Adrenal gland (tissue), 5 donors: ENCODE measurements around the gene PGD.

Experiments used
- POLR2A ChIP-seq, 2 donors: fragments of 450-650 bp; IDR thresholded peaks; one replicate each; pipeline ENCODE4 v1.6.1; 2017; ENCODE audit warnings: antibody characterized with exemption in 2 of 2, mild to moderate bottlenecking in 2 of 2, moderate library complexity in 1 of 2
- TF ChIP-seq, protein P1 (sequence below), 6 experiments: fragments of 450-650 bp in 4 of 6; fragments of 200-600 bp in 2 of 6; sonication (generic) in 1 of 6; IDR thresholded peaks; 1 replicate in 5 of 6; 2 replicates in 1 of 6; pipeline versions ENCODE4 v1.5.1 to v1.8.0; 2016 to 2021; ENCODE audit warnings: antibody characterized with exemption in 6 of 6, mild to moderate bottlenecking in 2 of 6, moderate library complexity in 1 of 6
- donor health status: DM: no; HTN: no; CAD: no.

DNA sequence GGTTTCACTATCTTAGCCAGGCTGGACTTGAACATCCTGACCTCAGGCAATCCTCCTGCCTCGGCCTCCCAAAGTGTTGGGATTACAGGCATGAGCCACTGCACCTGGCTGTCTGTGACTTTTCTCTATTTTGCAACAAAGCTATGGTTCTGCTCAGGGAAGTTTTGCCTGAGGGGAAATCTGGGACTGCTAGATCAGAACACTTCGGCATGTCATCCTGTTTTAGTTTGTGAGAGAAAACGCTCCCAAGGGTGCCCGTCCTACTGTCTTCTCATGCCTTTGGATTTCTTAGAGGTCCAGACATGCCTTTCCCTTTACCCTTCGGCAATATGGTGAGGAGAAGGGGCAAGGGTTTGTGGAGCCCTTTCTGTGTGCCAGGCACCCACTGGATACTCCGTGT lies 45.4 kb downstream of the PGD start:
- TF ChIP-seq, protein P1, sequence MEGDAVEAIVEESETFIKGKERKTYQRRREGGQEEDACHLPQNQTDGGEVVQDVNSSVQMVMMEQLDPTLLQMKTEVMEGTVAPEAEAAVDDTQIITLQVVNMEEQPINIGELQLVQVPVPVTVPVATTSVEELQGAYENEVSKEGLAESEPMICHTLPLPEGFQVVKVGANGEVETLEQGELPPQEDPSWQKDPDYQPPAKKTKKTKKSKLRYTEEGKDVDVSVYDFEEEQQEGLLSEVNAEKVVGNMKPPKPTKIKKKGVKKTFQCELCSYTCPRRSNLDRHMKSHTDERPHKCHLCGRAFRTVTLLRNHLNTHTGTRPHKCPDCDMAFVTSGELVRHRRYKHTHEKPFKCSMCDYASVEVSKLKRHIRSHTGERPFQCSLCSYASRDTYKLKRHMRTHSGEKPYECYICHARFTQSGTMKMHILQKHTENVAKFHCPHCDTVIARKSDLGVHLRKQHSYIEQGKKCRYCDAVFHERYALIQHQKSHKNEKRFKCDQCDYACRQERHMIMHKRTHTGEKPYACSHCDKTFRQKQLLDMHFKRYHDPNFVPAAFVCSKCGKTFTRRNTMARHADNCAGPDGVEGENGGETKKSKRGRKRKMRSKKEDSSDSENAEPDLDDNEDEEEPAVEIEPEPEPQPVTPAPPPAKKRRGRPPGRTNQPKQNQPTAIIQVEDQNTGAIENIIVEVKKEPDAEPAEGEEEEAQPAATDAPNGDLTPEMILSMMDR (IDR thresholded peaks at IDR 0.05), result no peak
- no peak for TF ChIP-seq POLR2A (IDR thresholded peaks at IDR 0.05)
